Glutamatergic neuron (in vitro differentiated cells): ENCODE results near the gene HDDC3. TPM values are rescaled to one million over a fixed set of nuclear protein-coding genes. Genes with fewer than 3 reads are reported as not detected.

ENCODE experiments used
- DNase-seq: peaks from one replicate; pipeline ENCODE4 v3.0.0; 2022
- H3K27ac Mint-ChIP-seq: one replicate; pipeline ENCODE4 v1.8.0; 2020; ENCODE audit warnings: mild to moderate bottlenecking, mixed read lengths, inconsistent platforms; ENCODE audit not compliant: unreplicated experiment
- H3K27me3 Mint-ChIP-seq: one replicate; pipeline ENCODE4 v1.8.0; 2020; ENCODE audit warnings: mild to moderate bottlenecking, moderate library complexity, mixed read lengths, inconsistent platforms; ENCODE audit not compliant: unreplicated experiment
- H3K36me3 Mint-ChIP-seq: one replicate; pipeline ENCODE4 v1.8.0; 2020; ENCODE audit warnings: mild to moderate bottlenecking, mixed read lengths, inconsistent platforms; ENCODE audit not compliant: unreplicated experiment
- H3K4me1 Mint-ChIP-seq: one replicate; pipeline ENCODE4 v1.8.0; 2020; ENCODE audit warnings: mild to moderate bottlenecking, low read depth, mixed read lengths, inconsistent platforms; ENCODE audit not compliant: unreplicated experiment
- H3K4me3 Mint-ChIP-seq: one replicate; pipeline ENCODE4 v1.8.0; 2020; ENCODE audit warnings: mild to moderate bottlenecking, mixed read lengths, inconsistent platforms; ENCODE audit not compliant: unreplicated experiment
- H3K9me3 Mint-ChIP-seq: one replicate; pipeline ENCODE4 v1.8.0; 2020; ENCODE audit warnings: mild to moderate bottlenecking, moderate library complexity, mixed read lengths, inconsistent platforms; ENCODE audit not compliant: unreplicated experiment
- total RNA-seq: library from RNA; stranded (reverse); fragmentation: NEBNext Ultra II Directional; extraction: Animal tissue kit (Norgen Biotek cat#: 25700); gene quantifications from one replicate; pipeline ENCODE4 v1.2.1, GENCODE V29; 2021; ENCODE audit not compliant: unreplicated experiment
- TF ChIP-seq, protein P1 (sequence below): fragments of 200-600 bp; sonication (generic); IDR thresholded peaks from one replicate; pipeline ENCODE4 v1.5.0; 2021; ENCODE audit not compliant: partially characterized antibody, unreplicated experiment

Gene HDDC3
- total RNA-seq, 1 donor from 2014 or later = 10.7 TPM

DNA sequence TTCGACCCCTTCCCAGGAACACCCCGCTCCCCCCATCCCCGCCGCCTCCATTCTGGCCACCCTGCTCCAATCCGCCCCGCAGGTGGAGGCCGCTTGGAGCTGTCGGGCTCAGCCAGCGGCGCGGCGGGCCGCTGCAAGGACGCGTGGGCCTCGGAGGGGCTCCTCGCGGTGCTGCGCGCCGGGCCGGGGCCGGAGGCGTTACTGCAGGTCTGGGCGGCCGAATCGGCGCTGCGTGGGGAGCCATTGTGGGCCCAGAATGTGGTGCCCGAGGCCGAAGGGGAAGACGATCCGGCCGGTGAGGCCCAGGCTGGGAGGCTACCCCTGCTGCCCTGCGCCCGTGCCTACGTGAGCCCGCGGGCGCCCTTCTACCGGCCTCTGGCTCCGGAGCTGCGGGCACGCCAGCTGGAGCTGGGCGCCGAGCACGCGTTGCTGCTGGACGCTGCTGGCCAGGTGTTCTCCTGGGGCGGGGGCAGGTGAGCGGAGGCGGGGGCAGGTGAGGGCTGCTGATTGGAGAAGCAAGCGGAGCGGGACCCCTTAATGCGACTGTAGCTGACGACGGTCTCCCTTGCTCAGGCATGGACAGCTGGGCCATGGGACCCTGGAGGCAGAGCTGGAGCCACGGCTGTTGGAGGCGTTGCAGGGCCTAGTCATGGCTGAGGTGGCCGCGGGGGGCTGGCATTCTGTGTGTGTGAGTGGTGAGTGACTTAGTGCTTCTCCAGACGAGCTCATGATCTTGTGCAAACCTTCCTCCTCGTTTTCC is 24.9 kb upstream of the HDDC3 start:
- peaks cover 8% of the 10 kb centered on the region for H3K9me3 Mint-ChIP-seq
- DNase-seq = peak; percentile 54
- H3K4me3 Mint-ChIP-seq = peak overlapping the region; percentile 88
- H3K27me3 Mint-ChIP-seq = peaks cover 9% of the 10 kb centered on the region
- H3K27ac Mint-ChIP-seq = no peak overlapping the region
- H3K4me1 Mint-ChIP-seq = peaks cover 3% of the 10 kb centered on the region
- TF ChIP-seq, protein P1, sequence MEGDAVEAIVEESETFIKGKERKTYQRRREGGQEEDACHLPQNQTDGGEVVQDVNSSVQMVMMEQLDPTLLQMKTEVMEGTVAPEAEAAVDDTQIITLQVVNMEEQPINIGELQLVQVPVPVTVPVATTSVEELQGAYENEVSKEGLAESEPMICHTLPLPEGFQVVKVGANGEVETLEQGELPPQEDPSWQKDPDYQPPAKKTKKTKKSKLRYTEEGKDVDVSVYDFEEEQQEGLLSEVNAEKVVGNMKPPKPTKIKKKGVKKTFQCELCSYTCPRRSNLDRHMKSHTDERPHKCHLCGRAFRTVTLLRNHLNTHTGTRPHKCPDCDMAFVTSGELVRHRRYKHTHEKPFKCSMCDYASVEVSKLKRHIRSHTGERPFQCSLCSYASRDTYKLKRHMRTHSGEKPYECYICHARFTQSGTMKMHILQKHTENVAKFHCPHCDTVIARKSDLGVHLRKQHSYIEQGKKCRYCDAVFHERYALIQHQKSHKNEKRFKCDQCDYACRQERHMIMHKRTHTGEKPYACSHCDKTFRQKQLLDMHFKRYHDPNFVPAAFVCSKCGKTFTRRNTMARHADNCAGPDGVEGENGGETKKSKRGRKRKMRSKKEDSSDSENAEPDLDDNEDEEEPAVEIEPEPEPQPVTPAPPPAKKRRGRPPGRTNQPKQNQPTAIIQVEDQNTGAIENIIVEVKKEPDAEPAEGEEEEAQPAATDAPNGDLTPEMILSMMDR = no peak
- H3K36me3 Mint-ChIP-seq = no peaks in the 10 kb centered on the region

DNA sequence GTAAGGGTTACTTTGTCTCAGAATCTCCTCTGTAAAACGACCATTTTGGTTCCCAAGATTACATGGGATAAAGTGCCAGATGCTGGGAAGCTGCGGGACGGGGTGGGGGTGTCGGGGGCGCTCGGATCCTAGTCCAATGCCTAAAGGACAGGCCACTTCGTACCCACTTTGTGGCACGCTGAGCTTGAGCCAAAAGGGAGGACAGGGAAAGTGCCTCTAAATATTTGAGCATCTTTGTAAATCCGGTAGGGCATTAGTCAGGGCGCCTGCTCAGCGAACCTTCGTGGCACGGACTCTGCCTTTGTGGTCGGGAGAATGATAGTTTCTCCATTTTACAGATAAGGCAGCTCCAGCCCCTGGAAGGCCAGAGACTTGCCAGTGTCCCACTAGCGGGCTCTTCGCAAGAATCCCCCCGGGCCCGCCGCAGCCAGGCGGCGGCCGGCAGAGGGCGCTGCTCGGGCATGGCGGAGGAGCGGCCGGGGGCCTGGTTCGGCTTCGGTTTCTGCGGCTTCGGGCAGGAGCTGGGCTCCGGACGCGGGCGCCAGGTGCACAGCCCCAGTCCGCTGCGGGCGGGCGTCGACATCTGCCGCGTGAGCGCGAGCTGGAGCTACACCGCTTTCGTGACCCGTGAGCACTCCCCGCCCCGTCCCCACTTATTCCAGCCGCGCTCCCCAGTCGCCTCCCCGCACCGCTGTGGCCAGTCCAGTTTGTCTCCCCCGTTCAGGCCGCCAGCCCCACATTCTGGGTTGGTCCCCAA is 24.1 kb upstream of the HDDC3 start:
- Mint-ChIP-seq H3K36me3 (no peaks in the 10 kb centered on the region), H3K4me1 (peaks cover 3% of the 10 kb centered on the region), H3K4me3 (peak overlapping the region; percentile 71), H3K9me3 (peaks cover 8% of the 10 kb centered on the region), H3K27me3 (peaks cover 14% of the 10 kb centered on the region), H3K27ac (no peak overlapping the region)
- TF ChIP-seq, protein P1 = peak; percentile 98
- DNase-seq = peak; percentile 93

DNA sequence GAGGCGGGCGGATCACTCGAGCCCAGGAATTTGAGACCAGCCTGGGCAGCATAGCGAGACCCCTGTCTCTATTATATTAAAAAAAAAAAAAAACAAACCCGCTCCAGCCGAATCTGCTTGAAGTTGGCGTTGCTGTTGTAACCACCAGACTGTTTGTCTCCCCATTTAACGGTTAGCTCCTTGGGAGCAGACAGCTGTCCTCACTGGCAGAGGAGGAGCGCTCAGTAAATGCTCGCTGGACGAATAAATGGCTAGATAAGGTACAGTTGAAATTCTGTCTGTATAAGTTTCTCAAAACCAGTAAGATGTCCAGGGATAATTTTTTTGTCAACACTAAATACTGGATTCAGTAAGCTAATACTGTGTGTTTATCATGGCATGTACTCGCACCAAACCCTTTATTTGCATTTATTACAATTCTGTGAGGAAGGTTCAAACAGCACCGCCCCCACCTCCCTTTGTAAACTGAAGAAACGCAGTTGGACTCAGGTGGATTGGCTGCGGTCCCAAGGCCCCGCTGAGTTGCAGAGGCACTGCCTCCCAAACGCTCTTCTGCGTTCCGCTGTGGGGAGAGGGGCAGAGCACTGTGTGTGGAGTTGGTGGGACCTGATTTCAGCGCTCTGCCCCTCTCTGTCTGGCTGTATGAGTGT is 23.4 kb upstream of the HDDC3 start:
- TF ChIP-seq, protein P1 = no peak
- peaks cover 14% of the 10 kb centered on the region for H3K27me3 Mint-ChIP-seq
- H3K9me3 Mint-ChIP-seq = peaks cover 8% of the 10 kb centered on the region
- no peak for DNase-seq
- H3K27ac Mint-ChIP-seq = no peak overlapping the region
- peak overlapping the region; percentile 78 for H3K4me3 Mint-ChIP-seq
- no peaks in the 10 kb centered on the region for H3K36me3 Mint-ChIP-seq
- peaks cover 3% of the 10 kb centered on the region for H3K4me1 Mint-ChIP-seq

DNA sequence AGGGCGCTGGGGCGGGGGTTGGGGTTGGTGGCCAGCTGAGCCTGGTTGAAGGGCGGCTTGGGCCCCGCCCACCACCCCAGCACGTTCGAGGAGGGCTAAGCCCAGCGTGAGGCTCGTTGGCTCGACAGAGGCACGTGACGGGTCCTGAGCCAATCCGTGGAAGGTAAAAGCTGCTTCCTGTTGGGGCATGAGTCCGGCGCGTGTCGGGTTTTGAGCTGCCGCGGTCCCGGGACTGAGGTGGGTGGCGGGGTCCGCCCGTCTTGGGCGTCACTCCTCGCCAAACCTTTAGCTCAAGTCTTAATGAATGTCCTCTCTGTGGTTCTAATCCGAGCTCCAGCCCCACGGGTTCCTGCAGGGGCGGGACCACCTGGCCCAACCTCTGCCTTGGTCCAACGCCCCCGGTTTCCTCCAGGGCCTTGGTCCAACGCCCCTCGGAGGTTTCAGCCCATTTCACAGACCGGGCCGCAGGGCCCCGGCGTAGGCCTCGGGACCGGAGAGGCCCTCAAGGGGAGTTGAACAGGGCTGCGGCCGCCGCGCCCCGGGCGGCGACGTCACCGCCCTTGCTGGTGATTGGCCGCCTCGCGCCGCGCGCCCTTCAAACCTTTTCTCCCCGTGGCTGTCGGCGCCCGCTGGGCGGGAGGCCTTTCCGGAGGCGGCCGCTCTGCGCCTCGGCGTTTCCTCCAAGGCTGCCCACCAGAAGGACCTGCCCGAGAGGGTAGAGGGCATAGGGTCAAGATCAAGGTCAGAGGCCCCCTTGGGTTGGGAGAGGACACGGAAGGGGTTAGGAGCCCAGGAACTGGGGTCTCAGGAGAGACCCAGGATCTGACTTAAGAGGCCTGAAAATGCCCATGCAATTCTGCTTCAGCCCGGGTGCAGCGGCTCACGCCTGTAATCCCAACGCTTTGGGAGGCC is 22.6 kb upstream of the HDDC3 start, which contains the start of gene RCCD1:
Gene RCCD1, plus strand, starts transcription at position 173 of the 912 bp plus-strand sequence. CDS start 1,851 bp downstream, outside the sequence.
- peak; percentile 94 for DNase-seq
- TF ChIP-seq, protein P1 = no peak
- Mint-ChIP-seq H3K27ac (peak within 1 kb of the TSS; percentile 79), H3K4me1 (peaks cover 3% of the 10 kb centered on the region), H3K9me3 (peaks cover 8% of the 10 kb centered on the region), H3K27me3 (peaks cover 14% of the 10 kb centered on the region), H3K36me3 (no peaks in the 10 kb centered on the region), H3K4me3 (peak within 1 kb of the TSS; percentile 78)
